Ishikawa (cell line): ENCODE data around the gene PRR3.

Experiments used
- CEBPB ChIP-seq: IDR thresholded peaks from 2 replicates; pipeline ENCODE4 v1.6.1; 2012
- CREB1 ChIP-seq: IDR thresholded peaks from 2 replicates; pipeline ENCODE4 v1.6.1; 2012; ENCODE audit warnings: low read depth
- TAF1 ChIP-seq: IDR thresholded peaks from 2 replicates; pipeline ENCODE4 v1.6.1; 2012; ENCODE audit warnings: low read depth, mild to moderate bottlenecking

GRCh38 chr6:30611150-30611855 lies 54.2 kb downstream of the PRR3 start:
- no peak for TF ChIP-seq CREB1
- no peak for TF ChIP-seq TAF1
- TF ChIP-seq CEBPB: no peak
